ENCODE data around the gene TBC1D22B.

Gene TBC1D22B

GRCh38 chr6:37257634-37258404 is at the start of gene TBC1D22B, which contains the start of gene TMEM217:
Gene TBC1D22B (plus strand): TSS chr6:37257772. CDS start chr6:37257918, 146 bp downstream.
Gene TMEM217 (minus strand): TSS chr6:37258144. CDS start chr6:37219030, 39,114 bp downstream.
- DNase-seq = peak; percentile 96

- DNase-seq = peak; percentile 92
These were observed 49.6 kb upstream of the TBC1D22B start for GRCh38 chr6:37207903-37208456.

- no peak for DNase-seq
These were observed 48.8 kb upstream of the TBC1D22B start for GRCh38 chr6:37208793-37209192.

- peak; percentile 81 for DNase-seq
These were observed 47.9 kb upstream of the TBC1D22B start for GRCh38 chr6:37209461-37210205.

- peak; percentile 88 for DNase-seq
These were observed 47.1 kb upstream of the TBC1D22B start for GRCh38 chr6:37210313-37210968.

- no peak for DNase-seq
These were observed 45.3 kb upstream of the TBC1D22B start for GRCh38 chr6:37212268-37212667.

GRCh38 chr6:37218061-37218460 is 39.5 kb upstream of the TBC1D22B start:
- DNase-seq = no peak

GRCh38 chr6:37218511-37218910 is 39.1 kb upstream of the TBC1D22B start:
- no peak for DNase-seq

- no peak for DNase-seq
These were observed 35.9 kb upstream of the TBC1D22B start for GRCh38 chr6:37221585-37222124.

- peak; percentile 74 for DNase-seq
These were observed 35.2 kb upstream of the TBC1D22B start for GRCh38 chr6:37222125-37222967.

- DNase-seq = no peak
These were observed 34.6 kb upstream of the TBC1D22B start for GRCh38 chr6:37222992-37223391.

GRCh38 chr6:37225350-37226169 is 32.0 kb upstream of the TBC1D22B start:
- no peak for DNase-seq

- no peak for DNase-seq
These were observed 27.5 kb upstream of the TBC1D22B start for GRCh38 chr6:37230104-37230503.

GRCh38 chr6:37232430-37233017 is 25.0 kb upstream of the TBC1D22B start:
- no peak for DNase-seq

- DNase-seq = no peak
These were observed 24.0 kb upstream of the TBC1D22B start for GRCh38 chr6:37233541-37233940.

- no peak for DNase-seq
These were observed 20.7 kb upstream of the TBC1D22B start for GRCh38 chr6:37236921-37237320.

- no peak for DNase-seq
These were observed 19.8 kb upstream of the TBC1D22B start for GRCh38 chr6:37237789-37238188.

- DNase-seq = no peak
These were observed 19.2 kb upstream of the TBC1D22B start for GRCh38 chr6:37238381-37238780.

GRCh38 chr6:37239526-37239925 is 18.0 kb upstream of the TBC1D22B start:
- DNase-seq = no peak

GRCh38 chr6:37239950-37240713 is 17.4 kb upstream of the TBC1D22B start:
- peak; percentile 52 for DNase-seq

Data from CD4-positive, alpha-beta T cell treated with Interleukin-21 for 1 hour (primary cell).